GM23338 (cell line): ENCODE results near the gene FBRSL1. TPM values are rescaled to one million over a fixed set of nuclear protein-coding genes. Genes with fewer than 3 reads are reported as not detected.

Experiments
- ATAC-seq: fragments of 200-7000 bp; cut with Tn5 transposase; 3 replicates; pipeline ENCODE4 v1.9.1; 2020
- DNase-seq: peaks from one replicate; pipeline ENCODE4 v3.0.0-alpha.2; 2015; ENCODE audit warnings: low spot score
- H2AFZ ChIP-seq: fragments of 200-600 bp; sonication (generic); 2 replicates; pipeline ENCODE4 v1.8.0; 2016; ENCODE audit warnings: antibody characterized with exemption, mild to moderate bottlenecking, moderate library complexity
- H3F3A ChIP-seq: fragments of 200-600 bp; sonication (generic); replicated peaks from 2 replicates; pipeline ENCODE4 v1.8.0; 2017; ENCODE audit warnings: antibody characterized with exemption, mixed run types, low read depth
- H3K27ac ChIP-seq: fragments of 200-600 bp; sonication (generic); 2 replicates; pipeline ENCODE4 v1.6.1; 2016; ENCODE audit warnings: low read depth
- H3K27me3 ChIP-seq: fragments of 200-600 bp; sonication (generic); 2 replicates; pipeline ENCODE4 v1.8.0; 2016; ENCODE audit warnings: mild to moderate bottlenecking, mixed run types, moderate library complexity; ENCODE audit not compliant: insufficient read depth
- H3K36me3 ChIP-seq: fragments of 200-600 bp; sonication (generic); 2 replicates; pipeline ENCODE4 v1.8.0; 2016; ENCODE audit warnings: mild to moderate bottlenecking; ENCODE audit not compliant: insufficient read depth
- H3K4me1 ChIP-seq: fragments of 200-600 bp; sonication (generic); 2 replicates; pipeline ENCODE4 v1.8.0; 2016; ENCODE audit warnings: mild to moderate bottlenecking, moderate library complexity; ENCODE audit not compliant: insufficient read depth
- H3K4me2 ChIP-seq: fragments of 200-600 bp; sonication (generic); 2 replicates; pipeline ENCODE4 v1.7.1; 2017; ENCODE audit warnings: mixed run types
- H3K4me3 ChIP-seq: fragments of 200-600 bp; sonication (generic); 2 replicates; pipeline ENCODE4 v1.6.1; 2016; ENCODE audit warnings: mixed run types
- H3K79me2 ChIP-seq: fragments of 200-600 bp; sonication (generic); replicated peaks from 2 replicates; pipeline ENCODE4 v1.8.0; 2017; ENCODE audit warnings: mild to moderate bottlenecking; ENCODE audit not compliant: insufficient read depth
- H3K9me2 ChIP-seq: fragments of 200-600 bp; sonication (generic); 2 replicates; pipeline ENCODE4 v1.8.0; 2017; ENCODE audit not compliant: insufficient read depth
- H4K20me1 ChIP-seq: fragments of 200-600 bp; sonication (generic); replicated peaks from 2 replicates; pipeline ENCODE4 v1.8.0; 2017; ENCODE audit warnings: mild to moderate bottlenecking; ENCODE audit not compliant: insufficient read depth
- H3K27ac Mint-ChIP-seq: 2 replicates; pipeline ENCODE4 v1.8.0; 2020; ENCODE audit warnings: inconsistent platforms, mild to moderate bottlenecking, moderate library complexity, mixed read lengths
- H3K27me3 Mint-ChIP-seq: 3 replicates; pipeline ENCODE4 v1.8.0; 2022; ENCODE audit warnings: low read depth, mild to moderate bottlenecking, moderate library complexity, mixed read lengths, inconsistent platforms; ENCODE audit not compliant: insufficient read depth, poor library complexity
- H3K36me3 Mint-ChIP-seq: 3 replicates; pipeline ENCODE4 v1.8.0; 2021; ENCODE audit warnings: low read depth, mild to moderate bottlenecking, inconsistent platforms, moderate library complexity, mixed read lengths
- H3K4me1 Mint-ChIP-seq: 3 replicates; pipeline ENCODE4 v1.8.0; 2020; ENCODE audit warnings: mild to moderate bottlenecking, inconsistent platforms, mixed read lengths
- H3K4me3 Mint-ChIP-seq: 3 replicates; pipeline ENCODE4 v1.8.0; 2021; ENCODE audit warnings: moderate library complexity, mild to moderate bottlenecking, inconsistent platforms, mixed read lengths
- H3K9me3 Mint-ChIP-seq: 3 replicates; pipeline ENCODE4 v1.8.0; 2020; ENCODE audit warnings: moderate library complexity, mild to moderate bottlenecking, inconsistent platforms, mixed read lengths
- CREB1 ChIP-seq: fragments of 250-450 bp; sonication (Bioruptor Pico); IDR thresholded peaks from 2 replicates; pipeline ENCODE4 v1.5.0; 2020; ENCODE audit warnings: low read depth, mild to moderate bottlenecking, moderate library complexity
- EZH2phosphoT487 ChIP-seq: fragments of 200-600 bp; sonication (generic); IDR thresholded peaks from one replicate; pipeline ENCODE4 v1.8.1; 2018; ENCODE audit warnings: antibody characterized with exemption; ENCODE audit not compliant: unreplicated experiment
- NANOG ChIP-seq: IDR thresholded peaks from 2 replicates; pipeline ENCODE4 v1.6.1; 2016; ENCODE audit warnings: antibody characterized with exemption, borderline replicate concordance
- POLR2AphosphoS5 ChIP-seq: IDR thresholded peaks from 2 replicates; pipeline ENCODE4 v1.6.1; 2016; ENCODE audit warnings: antibody characterized with exemption, low read depth
- ZNF114 ChIP-seq: fragments of 250-450 bp; sonication (Bioruptor Pico); IDR thresholded peaks from 2 replicates; pipeline ENCODE4 v1.5.0; 2020; ENCODE audit warnings: mild to moderate bottlenecking, moderate library complexity
- ZNF331 ChIP-seq: fragments of 250-450 bp; sonication (Bioruptor Pico); IDR thresholded peaks from 2 replicates; pipeline ENCODE4 v1.5.0; 2020; ENCODE audit warnings: low read depth, mild to moderate bottlenecking, moderate library complexity
- polyA plus RNA-seq: library from polyadenylated mRNA; unstranded; fragments of >200 nt; fragmentation: Nextera tagmentation; extraction: Ambion mirVana; gene quantifications from 2 replicates; pipeline ENCODE4 v1.2.1, GENCODE V29; 2016
- total RNA-seq: library from RNA; depleted of rRNA; stranded (reverse); fragments of >200 nt; shearing (Covaris generic); gene quantifications from 2 replicates; pipeline ENCODE4 v1.2.3, GENCODE V29; 2014
- TF ChIP-seq, protein P1 (sequence below): IDR thresholded peaks from 2 replicates; pipeline ENCODE4 v1.6.1; 2016; ENCODE audit warnings: antibody characterized with exemption
- TF ChIP-seq, protein P2 (sequence below), 2 experiments: fragments of 200-600 bp in 1 of 2; sonication (generic) in 1 of 2; conservative IDR thresholded peaks; 2 replicates each; pipeline versions ENCODE4 v1.5.1 to v1.6.1; 2016 to 2017; ENCODE audit warnings: antibody characterized with exemption in 2 of 2, low read depth in 2 of 2, mild to moderate bottlenecking in 2 of 2, moderate library complexity in 1 of 2
- TF ChIP-seq, protein P3 (sequence below): fragments of 250-450 bp; sonication (Bioruptor Pico); IDR thresholded peaks from 2 replicates; pipeline ENCODE4 v1.5.0; 2020; ENCODE audit warnings: mild to moderate bottlenecking, moderate library complexity
- TF ChIP-seq, protein P4 (sequence below): IDR thresholded peaks from one replicate; pipeline ENCODE4 v1.6.1; 2018; ENCODE audit warnings: antibody characterized with exemption; ENCODE audit not compliant: unreplicated experiment

FBRSL1 gene
- total and polyA plus RNA-seq, 2 experiments from 2014 or later = 37.8 to 89.8 TPM

DNA sequence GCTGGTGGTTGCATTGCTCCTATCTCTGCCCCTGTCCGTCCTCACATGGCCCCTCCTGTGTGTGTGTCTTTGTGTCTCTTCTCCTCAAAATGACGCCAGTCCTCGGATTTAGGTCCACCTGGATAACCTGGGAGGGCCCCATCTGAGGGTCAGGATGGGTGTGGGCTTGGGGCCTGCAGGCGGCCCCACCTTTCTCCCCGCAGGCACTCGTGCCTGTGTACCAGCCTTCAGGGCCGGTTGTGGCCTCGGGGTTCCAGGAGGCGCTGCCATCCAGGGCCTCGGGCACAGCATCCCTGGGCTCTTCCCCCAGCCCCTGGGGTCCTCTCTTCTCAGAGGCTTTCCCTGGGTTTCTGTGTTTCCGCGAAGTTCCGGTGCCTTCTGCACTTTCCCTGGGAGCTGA is 65.7 kb downstream of the FBRSL1 start (continued):
- TF ChIP-seq, protein P1, sequence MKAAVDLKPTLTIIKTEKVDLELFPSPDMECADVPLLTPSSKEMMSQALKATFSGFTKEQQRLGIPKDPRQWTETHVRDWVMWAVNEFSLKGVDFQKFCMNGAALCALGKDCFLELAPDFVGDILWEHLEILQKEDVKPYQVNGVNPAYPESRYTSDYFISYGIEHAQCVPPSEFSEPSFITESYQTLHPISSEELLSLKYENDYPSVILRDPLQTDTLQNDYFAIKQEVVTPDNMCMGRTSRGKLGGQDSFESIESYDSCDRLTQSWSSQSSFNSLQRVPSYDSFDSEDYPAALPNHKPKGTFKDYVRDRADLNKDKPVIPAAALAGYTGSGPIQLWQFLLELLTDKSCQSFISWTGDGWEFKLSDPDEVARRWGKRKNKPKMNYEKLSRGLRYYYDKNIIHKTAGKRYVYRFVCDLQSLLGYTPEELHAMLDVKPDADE = no peak
- no peak for TF ChIP-seq CREB1 (CRISPR knock-in tag)
- TF ChIP-seq, protein P2, sequence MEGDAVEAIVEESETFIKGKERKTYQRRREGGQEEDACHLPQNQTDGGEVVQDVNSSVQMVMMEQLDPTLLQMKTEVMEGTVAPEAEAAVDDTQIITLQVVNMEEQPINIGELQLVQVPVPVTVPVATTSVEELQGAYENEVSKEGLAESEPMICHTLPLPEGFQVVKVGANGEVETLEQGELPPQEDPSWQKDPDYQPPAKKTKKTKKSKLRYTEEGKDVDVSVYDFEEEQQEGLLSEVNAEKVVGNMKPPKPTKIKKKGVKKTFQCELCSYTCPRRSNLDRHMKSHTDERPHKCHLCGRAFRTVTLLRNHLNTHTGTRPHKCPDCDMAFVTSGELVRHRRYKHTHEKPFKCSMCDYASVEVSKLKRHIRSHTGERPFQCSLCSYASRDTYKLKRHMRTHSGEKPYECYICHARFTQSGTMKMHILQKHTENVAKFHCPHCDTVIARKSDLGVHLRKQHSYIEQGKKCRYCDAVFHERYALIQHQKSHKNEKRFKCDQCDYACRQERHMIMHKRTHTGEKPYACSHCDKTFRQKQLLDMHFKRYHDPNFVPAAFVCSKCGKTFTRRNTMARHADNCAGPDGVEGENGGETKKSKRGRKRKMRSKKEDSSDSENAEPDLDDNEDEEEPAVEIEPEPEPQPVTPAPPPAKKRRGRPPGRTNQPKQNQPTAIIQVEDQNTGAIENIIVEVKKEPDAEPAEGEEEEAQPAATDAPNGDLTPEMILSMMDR (conservative IDR thresholded peaks at IDR 0.05; ENCODE audit: low read depth in 2 of 2) = no peak
- TF ChIP-seq ZNF114 = no peak
- TF ChIP-seq EZH2phosphoT487 = no peak
- TF ChIP-seq NANOG = no peak

DNA sequence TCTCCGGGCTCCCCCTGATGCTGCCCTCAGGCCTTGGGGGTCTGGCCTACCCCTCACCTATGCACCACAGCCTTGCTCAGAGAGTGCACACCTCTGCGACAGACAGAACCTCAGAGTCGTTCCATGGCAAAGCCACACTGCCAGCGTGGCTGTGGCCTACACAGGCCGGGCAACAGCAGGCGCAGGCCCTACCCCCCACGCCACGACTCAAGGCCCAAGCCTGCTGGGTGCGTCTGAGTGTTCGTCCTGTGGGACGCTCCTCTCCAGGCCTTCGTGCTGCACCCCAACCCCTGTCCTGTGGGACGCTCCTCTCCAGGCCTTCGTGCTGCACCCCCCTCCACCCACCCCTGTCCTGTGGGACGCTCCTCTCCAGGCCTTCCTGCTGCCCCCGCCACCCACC is 66.3 kb downstream of the FBRSL1 start:
- no peak for ATAC-seq
- Mint-ChIP-seq H3K4me1 (no peaks in the 10 kb centered on the region; the same call in 2 of the 3 replicates), H3K36me3 (no peaks in the 10 kb centered on the region), H3K4me3 (no peak overlapping the region), H3K27me3 (peaks cover 63% of the 10 kb centered on the region), H3K9me3 (no peaks in the 10 kb centered on the region), H3K27ac (no peak overlapping the region)
- DNase-seq = no peak
- no peak overlapping the region for H3K4me2 ChIP-seq
- no peaks in the 10 kb centered on the region for H3K9me2 ChIP-seq
- peaks cover 3% of the 10 kb centered on the region for H3K79me2 ChIP-seq
- 0 out of 2 replicates have a peak, but pooled peaks cover 4% of the 10 kb centered on the region for H3F3A ChIP-seq
- no peak overlapping the region for H2AFZ ChIP-seq
- no peaks in the 10 kb centered on the region for H3K36me3 ChIP-seq
- H3K27me3 ChIP-seq = peaks cover 69% of the 10 kb centered on the region
- H4K20me1 ChIP-seq = no peaks in the 10 kb centered on the region; the same call in 1 of the 2 replicates
- no peak overlapping the region for H3K27ac ChIP-seq
- H3K4me3 ChIP-seq = no peak overlapping the region
- no peaks in the 10 kb centered on the region for H3K4me1 ChIP-seq
- no peak for TF ChIP-seq ZNF114
- TF ChIP-seq, protein P3, sequence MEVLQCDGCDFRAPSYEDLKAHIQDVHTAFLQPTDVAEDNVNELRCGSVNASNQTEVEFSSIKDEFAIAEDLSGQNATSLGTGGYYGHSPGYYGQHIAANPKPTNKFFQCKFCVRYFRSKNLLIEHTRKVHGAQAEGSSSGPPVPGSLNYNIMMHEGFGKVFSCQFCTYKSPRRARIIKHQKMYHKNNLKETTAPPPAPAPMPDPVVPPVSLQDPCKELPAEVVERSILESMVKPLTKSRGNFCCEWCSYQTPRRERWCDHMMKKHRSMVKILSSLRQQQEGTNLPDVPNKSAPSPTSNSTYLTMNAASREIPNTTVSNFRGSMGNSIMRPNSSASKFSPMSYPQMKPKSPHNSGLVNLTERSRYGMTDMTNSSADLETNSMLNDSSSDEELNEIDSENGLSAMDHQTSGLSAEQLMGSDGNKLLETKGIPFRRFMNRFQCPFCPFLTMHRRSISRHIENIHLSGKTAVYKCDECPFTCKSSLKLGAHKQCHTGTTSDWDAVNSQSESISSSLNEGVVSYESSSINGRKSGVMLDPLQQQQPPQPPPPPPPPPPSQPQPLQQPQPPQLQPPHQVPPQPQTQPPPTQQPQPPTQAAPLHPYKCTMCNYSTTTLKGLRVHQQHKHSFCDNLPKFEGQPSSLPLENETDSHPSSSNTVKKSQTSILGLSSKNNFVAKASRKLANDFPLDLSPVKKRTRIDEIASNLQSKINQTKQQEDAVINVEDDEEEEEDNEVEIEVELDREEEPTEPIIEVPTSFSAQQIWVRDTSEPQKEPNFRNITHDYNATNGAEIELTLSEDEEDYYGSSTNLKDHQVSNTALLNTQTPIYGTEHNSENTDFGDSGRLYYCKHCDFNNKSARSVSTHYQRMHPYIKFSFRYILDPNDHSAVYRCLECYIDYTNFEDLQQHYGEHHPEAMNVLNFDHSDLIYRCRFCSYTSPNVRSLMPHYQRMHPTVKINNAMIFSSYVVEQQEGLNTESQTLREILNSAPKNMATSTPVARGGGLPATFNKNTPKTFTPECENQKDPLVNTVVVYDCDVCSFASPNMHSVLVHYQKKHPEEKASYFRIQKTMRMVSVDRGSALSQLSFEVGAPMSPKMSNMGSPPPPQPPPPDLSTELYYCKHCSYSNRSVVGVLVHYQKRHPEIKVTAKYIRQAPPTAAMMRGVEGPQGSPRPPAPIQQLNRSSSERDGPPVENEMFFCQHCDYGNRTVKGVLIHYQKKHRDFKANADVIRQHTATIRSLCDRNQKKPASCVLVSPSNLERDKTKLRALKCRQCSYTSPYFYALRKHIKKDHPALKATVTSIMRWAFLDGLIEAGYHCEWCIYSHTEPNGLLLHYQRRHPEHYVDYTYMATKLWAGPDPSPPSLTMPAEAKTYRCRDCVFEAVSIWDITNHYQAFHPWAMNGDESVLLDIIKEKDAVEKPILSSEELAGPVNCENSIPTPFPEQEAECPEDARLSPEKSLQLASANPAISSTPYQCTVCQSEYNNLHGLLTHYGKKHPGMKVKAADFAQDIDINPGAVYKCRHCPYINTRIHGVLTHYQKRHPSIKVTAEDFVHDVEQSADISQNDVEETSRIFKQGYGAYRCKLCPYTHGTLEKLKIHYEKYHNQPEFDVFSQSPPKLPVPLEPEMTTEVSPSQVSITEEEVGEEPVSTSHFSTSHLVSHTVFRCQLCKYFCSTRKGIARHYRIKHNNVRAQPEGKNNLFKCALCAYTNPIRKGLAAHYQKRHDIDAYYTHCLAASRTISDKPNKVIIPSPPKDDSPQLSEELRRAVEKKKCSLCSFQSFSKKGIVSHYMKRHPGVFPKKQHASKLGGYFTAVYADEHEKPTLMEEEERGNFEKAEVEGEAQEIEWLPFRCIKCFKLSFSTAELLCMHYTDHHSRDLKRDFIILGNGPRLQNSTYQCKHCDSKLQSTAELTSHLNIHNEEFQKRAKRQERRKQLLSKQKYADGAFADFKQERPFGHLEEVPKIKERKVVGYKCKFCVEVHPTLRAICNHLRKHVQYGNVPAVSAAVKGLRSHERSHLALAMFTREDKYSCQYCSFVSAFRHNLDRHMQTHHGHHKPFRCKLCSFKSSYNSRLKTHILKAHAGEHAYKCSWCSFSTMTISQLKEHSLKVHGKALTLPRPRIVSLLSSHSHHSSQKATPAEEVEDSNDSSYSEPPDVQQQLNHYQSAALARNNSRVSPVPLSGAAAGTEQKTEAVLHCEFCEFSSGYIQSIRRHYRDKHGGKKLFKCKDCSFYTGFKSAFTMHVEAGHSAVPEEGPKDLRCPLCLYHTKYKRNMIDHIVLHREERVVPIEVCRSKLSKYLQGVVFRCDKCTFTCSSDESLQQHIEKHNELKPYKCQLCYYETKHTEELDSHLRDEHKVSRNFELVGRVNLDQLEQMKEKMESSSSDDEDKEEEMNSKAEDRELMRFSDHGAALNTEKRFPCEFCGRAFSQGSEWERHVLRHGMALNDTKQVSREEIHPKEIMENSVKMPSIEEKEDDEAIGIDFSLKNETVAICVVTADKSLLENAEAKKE (CRISPR knock-in tag) = no peak
- TF ChIP-seq EZH2phosphoT487 = no peak
- no peak for TF ChIP-seq CREB1 (CRISPR knock-in tag)
- TF ChIP-seq ZNF331 (CRISPR knock-in tag) = no peak
- TF ChIP-seq POLR2AphosphoS5 = no peak
- TF ChIP-seq, protein P4, sequence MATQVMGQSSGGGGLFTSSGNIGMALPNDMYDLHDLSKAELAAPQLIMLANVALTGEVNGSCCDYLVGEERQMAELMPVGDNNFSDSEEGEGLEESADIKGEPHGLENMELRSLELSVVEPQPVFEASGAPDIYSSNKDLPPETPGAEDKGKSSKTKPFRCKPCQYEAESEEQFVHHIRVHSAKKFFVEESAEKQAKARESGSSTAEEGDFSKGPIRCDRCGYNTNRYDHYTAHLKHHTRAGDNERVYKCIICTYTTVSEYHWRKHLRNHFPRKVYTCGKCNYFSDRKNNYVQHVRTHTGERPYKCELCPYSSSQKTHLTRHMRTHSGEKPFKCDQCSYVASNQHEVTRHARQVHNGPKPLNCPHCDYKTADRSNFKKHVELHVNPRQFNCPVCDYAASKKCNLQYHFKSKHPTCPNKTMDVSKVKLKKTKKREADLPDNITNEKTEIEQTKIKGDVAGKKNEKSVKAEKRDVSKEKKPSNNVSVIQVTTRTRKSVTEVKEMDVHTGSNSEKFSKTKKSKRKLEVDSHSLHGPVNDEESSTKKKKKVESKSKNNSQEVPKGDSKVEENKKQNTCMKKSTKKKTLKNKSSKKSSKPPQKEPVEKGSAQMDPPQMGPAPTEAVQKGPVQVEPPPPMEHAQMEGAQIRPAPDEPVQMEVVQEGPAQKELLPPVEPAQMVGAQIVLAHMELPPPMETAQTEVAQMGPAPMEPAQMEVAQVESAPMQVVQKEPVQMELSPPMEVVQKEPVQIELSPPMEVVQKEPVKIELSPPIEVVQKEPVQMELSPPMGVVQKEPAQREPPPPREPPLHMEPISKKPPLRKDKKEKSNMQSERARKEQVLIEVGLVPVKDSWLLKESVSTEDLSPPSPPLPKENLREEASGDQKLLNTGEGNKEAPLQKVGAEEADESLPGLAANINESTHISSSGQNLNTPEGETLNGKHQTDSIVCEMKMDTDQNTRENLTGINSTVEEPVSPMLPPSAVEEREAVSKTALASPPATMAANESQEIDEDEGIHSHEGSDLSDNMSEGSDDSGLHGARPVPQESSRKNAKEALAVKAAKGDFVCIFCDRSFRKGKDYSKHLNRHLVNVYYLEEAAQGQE = no peak
- TF ChIP-seq, protein P1 = no peak
